Skin epidermis (tissue), 12 donors: ENCODE data around the gene COG1.

Source experiments
- H3K27ac ChIP-seq, 21 experiments: fragments of 200-600 bp; sonication (generic) in 11 of 21; one replicate each; pipeline ENCODE4 v1.5.0; 2020; ENCODE audit warnings: mild to moderate bottlenecking in 3 of 21, inconsistent platforms in 2 of 21, moderate library complexity in 2 of 21
- H3K4me3 ChIP-seq, 7 experiments: fragments of 200-600 bp; sonication (generic) in 2 of 7; one replicate each; pipeline ENCODE4 v1.5.0; 2020; ENCODE audit warnings: inconsistent platforms in 2 of 7, mild to moderate bottlenecking in 2 of 7, moderate library complexity in 1 of 7

Gene COG1

DNA sequence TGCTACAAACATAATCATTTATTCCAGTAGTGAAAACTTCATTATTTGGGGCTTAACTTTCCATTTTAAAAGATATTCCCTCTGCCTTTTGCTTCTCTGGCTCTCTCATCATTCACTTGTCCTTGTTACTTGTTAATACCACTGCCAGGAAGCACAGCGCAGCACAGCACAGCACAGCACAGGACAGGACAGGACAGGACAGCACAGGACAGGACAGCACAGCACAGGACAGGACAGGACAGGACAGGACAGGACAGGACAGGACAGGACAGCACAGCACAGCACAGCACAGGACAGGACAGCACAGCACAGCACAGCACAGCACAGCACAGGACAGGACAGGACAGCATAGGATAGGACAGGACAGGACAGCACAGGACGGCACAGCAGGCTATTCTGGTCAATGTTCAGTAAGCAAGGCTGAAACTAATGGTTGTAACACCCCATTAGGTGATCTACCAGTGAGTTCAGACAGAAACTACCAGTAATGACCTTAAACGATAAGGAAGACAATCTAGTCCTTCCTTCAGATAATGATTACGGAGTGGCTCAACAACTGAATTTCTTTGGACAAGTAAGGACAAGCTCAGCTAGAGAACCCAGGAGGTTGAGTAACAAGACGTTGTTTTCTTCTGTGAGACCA, 31.9 kb downstream of the COG1 start:
- Histone ChIP-seq H3K27ac (peak overlapping the region in 2 of 21 experiments; percentile 24 to 57), H3K4me3 (no peak overlapping the region)

DNA sequence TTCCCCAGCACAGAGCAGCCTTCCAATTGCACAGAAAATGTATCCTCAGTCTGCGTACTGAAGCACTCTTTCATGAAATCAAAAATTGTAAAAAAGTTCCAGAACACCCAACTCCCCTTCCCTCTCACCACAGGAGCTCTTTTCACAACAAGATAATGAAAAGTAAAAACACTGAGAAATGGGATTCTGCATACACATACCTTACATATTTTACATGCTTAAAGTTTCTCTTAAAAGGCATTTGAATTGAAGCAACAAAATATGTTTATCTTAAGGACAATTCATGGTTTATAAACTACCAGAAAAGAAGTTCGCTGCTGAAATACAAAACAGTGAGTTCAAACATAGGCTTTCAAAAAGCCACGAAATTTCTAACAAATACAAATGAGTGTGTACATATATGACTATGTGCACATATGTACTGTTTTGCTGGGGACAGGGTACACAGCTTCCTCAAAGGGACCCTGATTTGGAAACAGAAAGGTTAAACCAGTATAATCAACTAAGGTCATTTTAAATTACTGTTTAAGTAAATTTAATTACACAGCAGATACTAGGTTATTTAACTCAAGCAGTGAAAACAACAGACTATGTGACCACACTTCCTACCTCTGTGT, 33.8 kb downstream of the COG1 start:
- Histone ChIP-seq H3K4me3 (no peak overlapping the region), H3K27ac (peak overlapping the region in 5 of 21 experiments; percentile 12 to 42 (median 17))

DNA sequence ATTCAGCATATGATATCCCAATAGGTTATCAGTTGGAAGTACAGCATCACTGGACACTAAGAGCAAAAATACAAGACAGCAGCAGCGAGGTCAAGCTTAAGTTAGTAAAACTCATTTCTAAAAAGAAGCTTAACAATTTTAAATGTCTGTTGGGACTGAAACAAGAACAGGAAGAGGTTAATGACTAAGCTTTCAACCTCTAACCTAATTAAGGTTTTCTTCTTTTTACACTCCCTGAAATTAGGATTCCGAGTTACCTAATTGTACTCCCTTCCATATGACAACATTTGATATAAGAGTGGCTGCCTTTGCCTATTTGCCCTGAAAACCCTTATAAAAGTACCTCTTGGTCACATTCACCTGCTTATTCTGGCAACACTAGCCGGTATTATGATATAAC, 34.5 kb downstream of the COG1 start:
- peak overlapping the region in 4 of 21 experiments; percentile 15 to 66 (median 36) for H3K27ac ChIP-seq
- H3K4me3 ChIP-seq = no peak overlapping the region

DNA sequence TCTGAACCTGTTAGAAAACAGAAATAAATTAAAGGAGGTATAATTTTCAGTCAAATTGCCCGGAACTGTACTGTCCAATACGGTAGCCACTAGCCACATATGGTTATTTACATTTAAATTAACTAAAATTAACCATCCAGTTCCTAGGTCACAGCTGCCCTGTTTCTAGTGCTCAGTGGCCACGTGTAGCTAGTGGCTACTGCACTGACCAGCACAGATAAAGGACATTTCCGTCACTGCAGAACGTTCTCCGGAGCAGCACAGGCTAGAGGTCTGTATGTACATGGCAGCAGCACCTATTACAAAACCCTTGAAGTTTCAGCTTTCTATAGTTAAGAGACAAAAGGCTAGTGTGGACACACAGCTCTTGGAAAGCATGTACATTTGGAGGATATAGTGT, 35.1 kb downstream of the COG1 start:
- Histone ChIP-seq H3K4me3 (no peak overlapping the region), H3K27ac (peak overlapping the region in 3 of 21 experiments; percentile 16 to 66 (median 56))

DNA sequence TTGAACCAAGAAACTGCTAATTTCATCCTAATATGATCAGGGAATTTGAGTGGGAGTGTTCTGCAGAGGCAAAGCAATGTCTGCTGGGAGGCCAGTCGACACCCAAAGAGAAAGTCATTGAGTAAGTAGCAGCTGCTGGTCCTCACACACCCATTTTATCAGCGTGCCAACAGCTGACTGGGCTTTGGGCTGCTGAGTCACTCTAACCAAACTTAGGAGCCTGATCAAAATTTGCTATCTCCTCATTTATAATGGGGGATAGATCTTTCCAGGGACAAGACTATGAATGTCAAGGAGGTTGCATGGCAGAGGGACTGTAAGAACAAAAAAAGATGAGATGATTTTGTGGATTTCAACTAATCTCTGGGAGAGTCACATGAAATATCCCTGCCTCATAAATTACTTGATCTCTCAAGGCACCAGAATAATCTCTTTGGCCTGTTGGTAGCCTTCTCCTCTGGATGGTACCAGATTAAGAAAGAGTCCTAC, 35.9 kb downstream of the COG1 start:
- H3K27ac ChIP-seq = peak overlapping the region in 10 of 21 experiments; percentile 1 to 69 (median 30)

DNA sequence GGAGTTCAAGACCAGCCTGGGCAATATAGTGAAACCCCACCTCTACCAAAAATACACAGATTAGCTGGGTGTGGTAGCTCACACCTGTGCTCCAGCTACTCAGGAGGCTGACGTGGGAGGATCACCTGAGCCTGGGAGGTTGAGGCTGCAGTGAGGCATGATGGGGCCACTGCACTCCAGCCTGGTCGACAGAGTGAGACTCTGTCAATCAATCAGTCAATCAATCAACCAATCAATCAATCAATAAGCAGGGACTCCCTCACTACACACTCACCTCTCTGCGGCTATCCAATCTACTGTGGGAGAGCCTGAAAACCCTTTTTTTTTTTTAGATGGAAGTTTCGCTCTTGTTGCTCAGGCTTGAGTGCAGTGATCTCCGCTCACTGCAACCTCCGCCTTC, 37.2 kb downstream of the COG1 start:
- Histone ChIP-seq H3K27ac (peak overlapping the region in 1 of 21 experiments; percentile 17), H3K4me3 (no peak overlapping the region)

More for the DNA sequence above, 35.9 kb downstream of the COG1 start:
- no peak overlapping the region for H3K4me3 ChIP-seq

DNA sequence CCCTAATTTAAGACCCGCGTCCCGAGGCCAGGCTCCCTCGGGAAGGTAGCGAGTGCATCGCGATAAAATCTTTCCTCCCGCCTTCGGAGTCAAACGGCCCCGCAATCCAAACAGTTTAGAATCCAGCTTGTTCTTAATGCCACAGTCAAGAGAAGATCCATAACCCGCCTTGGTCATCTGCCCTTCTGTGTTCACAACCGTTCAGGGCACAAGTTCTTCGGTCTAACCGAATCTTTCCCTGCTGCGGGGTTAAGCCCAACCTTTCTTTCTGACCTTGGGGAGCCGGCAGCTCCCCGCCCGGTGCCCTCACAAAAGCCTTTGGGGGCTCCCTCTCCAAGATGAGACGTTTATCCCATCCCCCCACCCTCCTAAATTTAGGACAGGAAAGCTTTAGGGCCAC, 38.5 kb downstream of the COG1 start:
- Histone ChIP-seq H3K27ac (peak overlapping the region in 20 of 21 experiments; percentile 77 to 99 (median 92)), H3K4me3 (peak overlapping the region; percentile 69 to 100 (median 97))

DNA sequence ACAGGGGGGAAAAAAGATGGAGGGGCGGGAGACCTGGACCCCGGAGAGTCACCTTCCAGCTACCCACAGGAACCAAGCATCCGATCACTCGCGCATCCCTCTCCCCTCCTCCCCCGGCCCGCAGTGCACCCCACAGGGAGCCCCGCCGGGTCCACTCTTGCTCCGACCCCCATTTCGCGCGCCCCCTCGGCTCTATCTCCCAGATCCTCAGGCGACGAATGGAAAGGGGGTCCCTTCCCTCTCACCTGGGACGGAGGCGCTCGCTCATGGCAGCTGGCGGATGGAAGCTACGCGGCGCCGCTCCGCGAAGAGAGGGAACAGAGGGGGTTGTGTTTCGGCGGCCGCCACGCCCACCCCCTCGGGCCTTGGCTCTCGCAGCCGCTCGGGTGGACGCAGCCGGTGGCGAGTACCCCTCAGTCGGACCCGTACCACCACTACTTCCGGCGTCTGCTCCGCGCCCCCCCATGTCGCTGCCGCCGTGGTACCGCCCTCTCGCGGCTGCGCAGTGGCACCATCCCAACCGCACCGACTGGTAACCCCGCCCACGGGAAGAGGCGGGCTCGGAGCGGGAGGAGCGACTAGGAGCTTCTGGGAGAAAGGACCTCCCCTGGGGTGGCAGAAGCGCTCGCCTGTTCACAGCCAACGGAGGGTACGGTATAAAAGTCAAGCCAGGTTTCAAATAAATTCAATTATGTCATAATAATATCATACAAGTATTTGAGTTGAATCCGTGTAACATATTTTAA, 39.2 kb downstream of the COG1 start:
- H3K4me3 ChIP-seq = peak overlapping the region; percentile 69 to 100 (median 97)
- peak overlapping the region; percentile 42 to 99 (median 91) for H3K27ac ChIP-seq

DNA sequence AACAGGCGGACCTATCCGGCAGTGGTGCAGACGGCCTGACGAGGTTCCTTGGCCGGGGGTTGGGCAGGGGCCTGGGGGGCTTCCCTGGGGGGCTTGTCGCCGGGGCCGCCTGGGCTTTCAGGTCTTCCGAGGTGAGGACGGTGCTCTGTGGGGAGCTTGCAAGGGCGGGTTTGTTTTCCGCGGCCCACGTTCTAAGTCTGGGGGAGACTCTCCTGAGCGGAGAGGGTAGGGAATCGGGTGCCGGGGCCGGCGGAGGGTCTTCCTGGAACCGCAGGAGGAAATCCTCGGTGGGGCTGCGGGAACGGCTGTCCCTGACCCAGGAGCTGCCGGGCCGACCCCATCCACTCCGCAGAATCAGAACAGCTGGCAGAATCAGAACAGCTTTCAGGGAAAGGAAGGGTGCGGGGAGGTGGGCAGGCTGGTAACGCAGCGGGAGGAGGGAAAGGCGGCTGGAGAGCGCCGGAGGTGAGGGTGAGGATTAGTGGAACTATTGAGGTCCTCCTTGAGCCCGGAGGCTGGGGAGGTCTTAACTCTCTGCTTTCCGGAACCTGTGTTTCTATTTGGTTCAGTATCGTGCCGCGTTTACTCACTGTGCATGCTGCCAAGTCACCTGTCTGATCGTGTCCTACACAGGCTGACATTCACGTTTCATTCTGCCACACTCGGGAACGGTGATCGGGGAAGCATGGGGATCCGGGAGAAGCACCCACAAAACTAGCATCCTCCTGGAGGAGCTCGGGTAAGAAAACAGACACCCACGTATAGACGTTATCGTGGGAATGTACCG, 39.9 kb downstream of the COG1 start:
- Histone ChIP-seq H3K4me3 (peak overlapping the region; percentile 69 to 100 (median 97)), H3K27ac (peak overlapping the region; percentile 42 to 99 (median 91))

DNA sequence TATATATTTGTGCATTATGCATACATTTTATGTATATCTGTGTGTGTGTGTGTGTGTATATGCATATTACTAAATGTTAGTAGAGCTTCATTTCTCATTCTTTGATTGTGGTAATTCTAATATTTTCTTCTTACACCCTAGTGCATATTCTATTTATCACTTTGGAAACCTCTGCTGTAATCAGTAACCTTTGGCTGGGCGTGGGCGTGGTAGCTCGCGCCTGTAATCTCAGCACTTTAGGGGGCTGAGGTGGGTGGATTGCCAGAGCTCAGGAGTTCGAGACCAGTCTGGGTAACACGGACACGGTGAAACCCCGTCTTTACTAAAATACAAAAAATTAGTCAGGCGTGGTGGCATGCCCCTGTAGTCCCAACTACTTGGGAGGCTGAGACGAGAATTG, 41.9 kb downstream of the COG1 start:
- Histone ChIP-seq H3K27ac (no peak overlapping the region), H3K4me3 (no peak overlapping the region)

DNA sequence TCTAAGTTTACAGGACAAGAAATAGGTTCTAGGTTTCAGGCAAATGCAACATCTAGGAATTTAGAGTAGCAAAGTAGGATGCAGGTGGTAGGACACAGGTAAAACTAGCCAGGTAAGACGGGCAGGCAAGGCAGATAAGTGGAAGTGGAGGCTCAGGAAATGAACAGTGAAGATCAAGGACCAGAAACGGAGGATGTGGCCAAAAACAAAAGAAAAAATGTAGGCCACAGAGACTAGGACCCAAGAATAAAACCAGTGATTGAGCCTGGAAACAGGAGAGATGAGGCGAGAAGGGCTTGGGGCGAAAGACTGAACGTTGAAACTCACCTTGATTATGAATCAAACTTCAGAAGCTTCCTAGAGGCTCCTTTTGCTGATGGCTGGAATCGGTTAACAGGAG, 44.9 kb downstream of the COG1 start:
- no peak overlapping the region for H3K4me3 ChIP-seq
- peak overlapping the region in 1 of 21 experiments; percentile 15 for H3K27ac ChIP-seq

DNA sequence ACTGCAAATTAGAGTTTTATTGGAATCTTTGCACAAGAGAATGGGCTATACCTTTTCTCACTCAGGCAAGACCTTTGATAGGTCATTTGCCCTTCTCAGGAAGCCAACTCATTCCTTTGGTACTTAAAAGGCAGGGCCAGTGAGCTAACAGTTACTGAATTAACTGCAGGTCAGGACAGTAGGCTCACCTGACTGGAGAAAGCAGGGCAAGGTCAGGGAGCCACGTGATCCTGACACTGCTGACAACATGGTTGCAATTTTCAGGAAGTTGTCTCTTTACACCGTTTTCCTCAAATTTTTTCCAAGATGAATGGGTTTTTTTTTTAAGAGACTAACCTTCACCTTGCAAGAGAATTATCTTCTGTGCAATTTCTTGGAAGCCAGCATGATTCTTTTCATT, 47.7 kb downstream of the COG1 start:
- Histone ChIP-seq H3K4me3 (no peak overlapping the region), H3K27ac (no peak overlapping the region)

DNA sequence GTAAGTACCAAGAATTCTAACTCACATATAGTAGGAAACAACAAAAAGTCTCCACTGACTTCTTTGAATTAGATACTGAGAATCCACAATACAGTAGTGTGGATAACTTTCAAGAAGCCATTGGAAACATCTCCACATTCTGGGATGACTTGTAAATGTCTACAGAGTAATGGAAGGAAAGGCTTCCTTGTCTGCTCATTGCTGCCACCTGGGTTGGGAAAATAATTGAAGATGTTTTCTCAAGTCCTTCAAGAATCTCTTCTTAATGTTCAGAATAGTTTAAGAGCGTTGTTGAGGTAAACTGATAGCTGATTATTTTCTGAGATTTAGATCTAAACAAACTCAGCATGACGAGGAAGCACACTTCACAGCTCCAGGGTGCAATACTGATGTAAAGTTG, 54.9 kb downstream of the COG1 start:
- Histone ChIP-seq H3K27ac (no peak overlapping the region), H3K4me3 (no peak overlapping the region)

DNA sequence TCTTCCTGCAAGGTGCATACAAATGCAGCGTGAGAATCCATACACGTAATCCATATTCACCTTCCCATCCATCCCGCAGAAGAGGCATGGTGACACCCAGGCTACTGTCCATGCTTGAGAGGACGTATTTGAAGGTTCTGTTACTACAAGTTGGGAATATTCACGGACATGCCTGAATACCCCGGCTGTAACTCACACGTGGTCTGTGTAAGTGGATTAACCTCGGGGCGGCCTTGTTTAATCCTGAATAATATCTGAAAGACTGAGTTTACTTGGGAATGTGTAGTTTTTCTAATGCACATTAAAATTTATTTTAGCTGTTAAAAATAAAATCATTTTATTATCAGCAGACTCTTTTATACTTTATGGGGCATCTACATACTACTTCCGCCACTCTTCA, 55.7 kb downstream of the COG1 start:
- no peak overlapping the region for H3K4me3 ChIP-seq
- no peak overlapping the region for H3K27ac ChIP-seq

DNA sequence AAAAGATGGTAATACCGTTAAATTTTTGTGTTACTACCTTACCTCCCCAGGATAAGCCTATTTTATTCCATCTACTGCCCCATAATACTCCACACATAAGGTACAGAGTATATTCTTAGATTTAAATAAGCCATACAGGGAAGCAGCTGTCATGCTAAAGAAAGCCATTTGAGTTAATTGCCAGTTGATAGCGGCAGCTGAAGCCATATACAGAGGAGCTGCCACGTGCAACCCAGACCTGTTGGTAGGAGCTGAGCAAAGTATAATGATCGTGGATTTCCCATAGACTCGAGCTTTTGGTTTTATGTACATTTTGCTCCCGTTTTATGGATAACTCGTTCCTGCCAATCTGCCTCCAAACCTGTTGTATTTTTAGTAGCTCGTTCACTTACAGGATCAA, 56.8 kb downstream of the COG1 start:
- Histone ChIP-seq H3K4me3 (no peak overlapping the region), H3K27ac (no peak overlapping the region)

DNA sequence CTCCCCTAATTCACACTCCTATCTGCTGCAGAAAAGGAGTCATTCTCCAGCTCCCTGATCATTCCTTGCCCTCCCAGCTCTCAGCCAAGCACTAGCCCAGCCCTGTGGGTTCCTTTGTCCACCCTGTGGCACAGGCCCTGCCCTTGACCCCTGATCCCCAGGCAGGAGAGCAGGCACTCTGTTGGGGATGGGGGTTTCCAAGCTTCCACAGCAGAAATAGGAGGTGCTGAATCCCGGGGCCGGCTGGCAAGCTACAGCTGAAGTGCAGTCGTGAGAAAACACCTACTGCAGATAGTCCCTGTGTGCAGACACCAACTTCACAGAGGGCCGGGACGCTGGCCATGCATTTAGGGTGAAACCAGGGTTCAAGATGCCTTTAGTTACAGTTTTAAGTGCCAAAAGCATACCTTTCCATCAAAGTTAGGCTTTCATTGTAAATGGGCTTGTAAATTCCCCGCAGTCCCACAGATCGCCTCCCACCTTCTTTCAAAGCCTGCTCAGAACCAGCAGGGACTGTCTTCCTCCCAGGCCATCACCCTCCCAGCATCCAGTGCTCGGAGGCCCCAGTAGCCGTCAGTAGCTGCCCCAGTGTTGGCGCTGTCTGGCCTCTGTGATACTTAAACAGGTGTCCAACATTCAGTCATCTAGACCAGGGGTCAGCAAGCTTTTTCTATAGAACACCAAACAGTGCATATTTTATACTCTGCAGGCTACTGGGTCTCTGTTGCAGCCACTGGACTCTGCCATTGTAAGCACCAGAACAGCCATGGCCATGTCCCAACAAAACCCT, 58.2 kb downstream of the COG1 start:
- Histone ChIP-seq H3K4me3 (no peak overlapping the region), H3K27ac (no peak overlapping the region)

DNA sequence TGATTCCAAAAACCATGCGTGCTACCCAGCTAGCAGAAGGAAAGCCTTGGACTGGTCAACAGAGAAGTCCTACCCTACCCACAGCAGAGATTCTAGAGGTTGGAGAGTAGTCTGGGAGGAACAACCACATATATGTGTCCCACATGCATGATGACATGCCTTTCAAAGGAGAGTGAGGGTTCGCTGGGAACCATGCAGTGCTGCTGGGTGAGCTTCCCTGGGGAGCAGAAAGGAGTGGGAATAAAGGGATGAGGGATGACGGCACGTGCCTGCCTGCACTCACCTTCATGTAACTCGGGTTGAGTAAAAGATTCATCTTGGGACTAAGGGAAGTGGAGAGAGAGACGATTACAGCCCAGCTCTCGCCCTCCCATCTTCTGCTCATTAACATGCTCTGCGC, 59.0 kb downstream of the COG1 start:
- Histone ChIP-seq H3K27ac (no peak overlapping the region), H3K4me3 (no peak overlapping the region)

DNA sequence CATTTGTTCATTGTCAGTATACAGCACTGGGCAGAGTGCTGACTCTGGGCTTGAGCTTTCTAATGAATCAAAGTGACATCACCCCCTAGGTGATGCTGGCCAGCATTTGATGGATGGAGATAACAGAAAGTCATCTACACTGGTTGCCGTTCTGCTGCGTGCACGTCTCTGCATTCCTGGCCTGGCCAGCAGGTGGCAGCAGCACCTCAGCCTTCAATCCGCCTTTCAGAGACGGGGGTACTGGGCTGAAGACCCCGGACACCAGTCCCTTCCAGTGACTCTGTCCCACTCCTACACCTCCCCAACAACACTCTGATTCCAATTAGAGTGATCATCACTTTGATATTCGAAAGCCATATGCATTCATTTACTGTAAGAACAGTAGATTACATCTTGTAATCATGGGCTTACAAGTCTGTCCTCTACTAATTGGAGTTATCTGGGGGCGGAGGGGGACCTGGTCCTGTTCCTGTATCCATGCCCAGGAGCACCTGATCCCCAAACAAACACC, 62.9 kb downstream of the COG1 start:
- H3K4me3 ChIP-seq = no peak overlapping the region
- peak overlapping the region in 1 of 21 experiments; percentile 5 for H3K27ac ChIP-seq

DNA sequence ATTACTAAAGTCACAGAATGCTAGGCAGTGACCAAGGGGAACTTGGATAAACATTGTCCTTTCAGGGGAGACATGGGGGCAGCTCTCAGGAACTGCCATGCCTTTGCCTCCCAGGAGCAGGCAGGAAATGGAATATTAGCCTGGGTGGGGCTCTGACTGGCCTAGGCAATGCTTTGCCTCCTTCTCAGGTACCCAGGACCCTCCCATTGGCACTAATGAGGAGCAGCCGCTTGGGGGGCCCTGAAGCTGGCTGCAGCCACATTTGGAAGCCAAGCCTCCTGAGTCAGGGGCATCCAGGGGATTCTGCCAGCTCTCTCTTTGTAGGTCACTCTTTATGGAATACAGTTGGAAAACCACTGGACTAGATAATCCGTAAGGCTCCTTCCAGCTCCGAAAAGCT, 63.4 kb downstream of the COG1 start:
- Histone ChIP-seq H3K27ac (peak overlapping the region in 1 of 21 experiments; percentile 5), H3K4me3 (no peak overlapping the region)
